ENCODE measurements around the gene PRPF38A.
A peak's percentile ranks its signal among the peaks of the same experiment; 100 is the strongest.

The PRPF38A gene

DNA sequence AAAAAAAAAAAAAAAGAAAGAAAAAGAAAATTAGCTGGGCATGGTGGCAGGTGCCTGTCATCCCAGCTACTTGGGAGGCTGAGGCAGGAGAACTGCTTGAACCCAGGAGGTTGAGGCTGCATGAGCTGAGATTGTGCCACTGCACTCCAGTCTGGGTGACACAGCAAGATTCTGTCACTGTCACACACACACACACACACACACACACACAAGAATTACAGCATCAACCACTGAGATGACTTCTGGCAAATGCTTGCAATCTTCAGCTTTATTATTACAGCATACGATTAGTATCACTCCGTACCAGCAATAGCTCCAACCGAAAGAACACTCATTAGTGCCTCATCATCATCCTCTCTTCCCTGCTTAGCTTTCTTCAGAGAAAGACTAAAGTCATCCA is 4.8 kb upstream of the PRPF38A start:
- DNase-seq (ENCODE audit: low read depth), result no peak

DNA sequence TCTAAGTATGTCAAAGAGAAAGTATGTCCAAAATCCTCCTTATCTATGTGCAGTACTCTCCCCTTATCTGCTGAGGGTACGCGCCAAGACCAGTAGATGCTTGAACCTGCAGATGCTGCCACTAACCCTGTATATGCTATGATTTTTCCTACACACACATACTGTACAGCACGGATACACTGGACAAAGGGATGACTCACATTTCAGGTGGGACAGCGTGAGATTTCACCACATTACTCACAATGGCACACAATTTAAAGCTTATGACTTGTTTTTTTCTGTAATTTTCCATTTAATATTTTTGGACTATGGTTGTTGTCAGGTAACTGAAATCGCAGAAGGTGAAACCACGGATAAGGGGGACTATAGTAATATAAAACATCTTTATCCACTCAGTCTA is 4.3 kb upstream of the PRPF38A start:
- no peak for DNase-seq (ENCODE audit: low read depth)

DNA sequence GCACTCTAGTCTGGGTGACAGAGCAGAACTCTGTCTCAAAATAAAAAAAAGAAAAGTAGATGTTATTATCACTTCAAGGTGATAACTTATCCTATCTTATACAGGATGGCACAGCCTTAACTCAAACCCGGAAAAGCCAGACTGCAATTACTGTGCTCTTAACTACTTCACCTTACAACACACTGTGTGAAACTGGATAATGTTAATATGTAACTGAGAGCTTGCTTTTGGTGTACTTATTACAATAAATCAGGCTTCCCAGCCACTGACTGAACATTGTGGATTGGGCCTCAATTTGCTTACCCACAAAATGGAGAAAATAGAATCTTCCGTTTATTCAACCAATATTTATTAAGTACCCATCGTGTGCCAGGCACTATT is 1.6 kb upstream of the PRPF38A start:
- DNase-seq (ENCODE audit: low read depth), result no peak

DNA sequence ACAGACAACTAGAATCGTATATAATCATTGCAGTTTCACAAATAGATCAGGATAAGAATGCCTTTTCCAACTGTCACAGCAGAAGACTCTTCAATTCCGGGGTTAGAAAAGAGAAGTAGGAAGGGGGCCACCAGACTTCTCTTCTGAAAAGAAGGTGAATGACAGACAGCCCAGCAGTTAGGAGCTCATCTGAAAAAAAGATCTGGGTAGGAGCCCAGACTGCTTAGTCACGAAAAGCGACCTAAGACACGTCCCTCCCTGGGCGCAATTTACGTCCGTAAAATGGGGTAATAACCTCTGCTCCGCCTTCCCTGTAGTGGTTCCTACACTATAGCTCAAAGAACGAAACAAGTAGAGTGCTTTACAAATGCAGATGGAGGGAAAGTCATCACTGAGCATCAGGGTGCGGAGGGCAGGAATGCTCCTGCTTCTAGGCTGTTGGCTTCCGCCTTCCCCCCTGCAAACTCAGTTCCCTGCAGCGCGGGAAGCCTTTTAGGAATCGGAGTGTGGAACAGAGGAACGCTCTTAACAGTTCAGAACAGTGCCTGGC is 761 bp upstream of the PRPF38A start:
- DNase-seq (ENCODE audit: low read depth), result peak; percentile 89

DNA sequence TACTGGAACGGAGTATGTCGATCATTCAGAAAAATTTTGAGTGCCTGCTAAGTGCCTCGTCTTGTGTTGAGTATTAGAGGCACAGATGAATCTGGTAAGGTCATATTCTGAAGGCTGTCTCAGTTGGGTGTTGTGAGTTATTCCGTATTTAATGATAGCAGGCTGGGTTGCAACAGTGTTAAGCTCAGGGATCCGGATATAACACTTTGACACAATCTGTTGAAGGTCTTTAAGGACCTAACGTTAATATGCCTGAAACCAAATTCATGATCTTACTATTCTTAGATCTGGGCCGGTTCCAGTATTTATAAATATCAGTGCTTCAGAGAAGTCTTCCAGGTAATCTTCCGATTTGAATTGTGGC is 555 bp downstream of the PRPF38A start:
- DNase-seq (ENCODE audit: low read depth), result no peak

DNA sequence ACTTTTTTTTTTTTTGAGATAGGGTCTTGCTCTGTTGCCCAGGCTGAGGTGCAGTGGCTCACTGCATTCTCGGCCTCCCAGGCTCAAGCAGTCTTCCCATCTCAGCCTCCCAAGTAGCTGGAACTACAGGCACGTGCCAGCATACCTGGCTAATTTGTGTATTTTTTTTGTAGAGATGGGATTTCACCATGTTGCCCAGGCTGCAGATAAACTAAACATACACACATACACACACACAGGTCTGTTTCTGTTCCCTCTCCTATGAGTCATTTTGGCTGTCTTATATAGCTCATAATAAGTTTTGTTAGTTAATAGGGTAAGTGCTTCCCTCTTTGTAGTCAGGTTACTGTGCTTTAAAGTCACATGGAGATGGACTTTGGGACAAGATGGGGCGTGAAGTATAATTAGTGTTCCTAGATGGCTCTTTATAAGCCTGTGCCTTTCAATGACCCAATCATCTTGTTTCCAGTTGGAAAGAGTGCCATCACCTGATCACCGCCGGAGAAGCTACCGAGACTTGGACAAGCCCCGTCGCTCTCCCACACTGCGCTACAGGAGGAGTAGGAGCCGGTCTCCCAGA is 9.1 kb downstream of the PRPF38A start:
- peak; percentile 30 for DNase-seq (ENCODE audit: low read depth)

DNA sequence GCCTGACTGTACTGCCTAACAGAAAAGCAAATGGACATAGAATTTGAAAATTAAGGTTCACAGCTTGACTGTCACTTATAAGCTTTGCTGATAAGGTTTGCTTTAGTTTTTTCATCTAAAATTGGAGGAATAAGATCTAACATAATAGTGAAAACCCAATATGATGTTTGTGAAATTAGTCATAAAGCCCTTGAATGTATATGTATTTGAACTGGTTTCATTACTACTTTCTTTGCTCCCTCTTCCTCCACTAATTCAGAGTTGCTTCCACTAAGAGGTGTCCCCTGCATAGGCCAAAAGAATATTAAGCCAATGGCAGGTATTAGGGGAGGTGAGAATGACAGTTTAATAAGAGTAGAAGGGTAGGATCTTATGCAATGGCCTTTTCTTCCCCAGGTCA is 10.5 kb downstream of the PRPF38A start:
- DNase-seq (ENCODE audit: low read depth), result no peak

DNA sequence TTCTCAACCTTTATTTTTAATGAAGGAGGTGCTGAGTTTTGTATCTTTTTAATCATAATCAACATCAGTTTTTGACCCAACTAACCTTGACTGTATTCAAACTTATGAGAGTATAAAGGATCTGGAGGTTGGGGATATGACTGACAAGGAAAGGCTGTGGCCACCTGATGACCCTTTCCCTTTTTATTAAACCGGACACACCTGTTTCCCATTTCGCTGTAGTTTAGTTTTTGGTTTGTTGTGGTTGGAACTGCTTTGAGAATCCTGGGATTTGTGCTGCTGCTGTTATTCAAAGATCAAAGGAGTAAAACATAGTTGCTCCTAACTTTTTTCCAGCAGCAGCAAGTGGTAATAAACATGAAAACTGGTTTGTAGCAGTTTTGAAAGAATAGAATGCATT is 12.4 kb downstream of the PRPF38A start:
- DNase-seq (ENCODE audit: low read depth), result no peak

DNA sequence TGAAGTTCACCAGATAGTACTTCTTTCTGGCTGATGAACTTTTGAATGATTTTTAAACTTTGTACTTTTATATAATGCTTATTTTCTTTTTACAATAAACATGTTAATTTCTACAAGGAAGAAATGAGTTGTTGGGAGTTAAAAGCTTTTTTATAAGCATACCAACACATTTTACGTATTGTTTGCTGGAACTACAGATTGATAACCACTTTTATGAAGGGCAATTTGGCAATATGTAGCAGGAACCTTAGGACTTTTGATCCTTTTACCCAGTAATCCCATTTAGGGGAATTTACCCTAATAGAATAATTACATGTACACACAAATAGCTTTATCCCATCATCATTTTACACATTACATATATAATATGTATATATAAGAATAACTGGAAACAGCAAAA is 16.3 kb downstream of the PRPF38A start:
- no peak for DNase-seq (ENCODE audit: low read depth)

DNA sequence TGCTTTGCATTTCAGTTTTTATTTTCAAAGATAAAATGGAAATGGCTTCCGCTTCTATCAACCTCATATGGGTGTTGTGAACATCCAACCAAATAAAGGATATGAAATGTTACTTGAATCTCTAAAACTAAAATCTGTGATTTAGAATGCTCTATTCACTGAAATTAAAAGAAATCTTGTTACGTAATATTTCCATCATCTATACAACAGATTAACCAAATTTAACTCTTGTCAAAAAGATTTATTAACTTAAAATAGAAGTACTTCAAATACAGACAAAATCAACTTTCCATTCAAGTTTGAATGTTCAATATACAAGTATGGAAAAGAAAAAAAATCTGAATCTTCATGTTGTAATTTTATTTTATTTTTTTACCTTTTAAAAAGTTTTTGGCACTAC is 18.7 kb downstream of the PRPF38A start:
- no peak for DNase-seq (ENCODE audit: low read depth)

DNA sequence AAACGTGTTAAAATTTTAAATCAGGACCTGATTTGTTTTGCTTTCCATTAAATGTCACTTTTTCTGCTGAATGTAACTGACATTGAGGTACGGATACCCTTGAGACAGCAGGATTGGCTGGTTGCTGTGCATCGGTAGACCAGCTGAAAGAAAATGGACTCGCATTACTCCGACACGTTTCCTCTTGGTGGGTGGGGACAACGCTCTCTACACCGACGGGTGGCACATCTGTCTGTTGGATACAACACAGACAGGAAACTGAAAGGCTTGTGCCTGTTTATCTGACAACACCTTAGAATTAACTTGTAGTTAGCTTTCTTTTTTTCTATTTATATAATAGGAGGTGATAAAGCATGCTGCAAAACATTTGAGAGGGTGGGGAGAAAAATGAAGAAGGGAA is 19.4 kb downstream of the PRPF38A start:
- no peak for DNase-seq (ENCODE audit: low read depth)

DNA sequence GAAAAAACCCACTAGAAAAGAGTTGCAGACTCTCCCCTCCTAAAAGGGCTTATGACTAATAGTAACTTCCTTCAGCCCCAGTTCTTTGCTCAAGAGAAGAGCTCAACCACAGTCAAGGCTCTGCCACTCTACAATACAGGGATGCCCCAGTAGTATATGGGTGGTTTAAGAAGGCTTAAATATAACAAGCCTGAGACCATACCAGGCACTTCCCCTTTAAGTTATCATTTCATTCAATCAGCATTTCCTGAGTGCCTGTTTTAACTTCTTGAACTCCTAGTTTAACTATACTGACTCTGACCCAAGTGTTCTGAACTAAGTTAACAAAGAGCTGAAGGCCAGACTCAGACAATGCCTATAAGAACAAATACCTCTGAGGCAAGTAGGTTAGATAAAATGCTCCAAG is 19.8 kb downstream of the PRPF38A start:
- peak; percentile 45 for DNase-seq (ENCODE audit: low read depth)

DNA sequence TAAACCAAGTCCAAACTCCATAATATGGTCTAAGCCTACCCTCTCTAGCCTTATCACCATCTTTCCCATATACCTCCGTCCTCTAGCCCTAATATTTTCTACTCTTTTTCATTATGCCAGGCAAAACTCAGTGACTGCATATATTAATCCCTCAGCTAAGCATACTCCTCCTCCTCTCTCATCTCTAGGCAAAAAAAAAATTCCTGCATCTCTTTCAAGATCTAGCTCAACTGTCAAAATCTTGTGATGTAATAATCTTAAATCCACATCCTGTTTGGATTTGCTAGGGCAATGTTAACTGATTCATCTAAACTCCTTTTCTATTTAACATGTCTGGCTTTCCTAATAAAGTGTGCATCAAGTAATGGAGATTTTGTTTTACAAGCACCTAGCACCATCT is 20.4 kb downstream of the PRPF38A start:
- peak; percentile 72 for DNase-seq (ENCODE audit: low read depth)

DNA sequence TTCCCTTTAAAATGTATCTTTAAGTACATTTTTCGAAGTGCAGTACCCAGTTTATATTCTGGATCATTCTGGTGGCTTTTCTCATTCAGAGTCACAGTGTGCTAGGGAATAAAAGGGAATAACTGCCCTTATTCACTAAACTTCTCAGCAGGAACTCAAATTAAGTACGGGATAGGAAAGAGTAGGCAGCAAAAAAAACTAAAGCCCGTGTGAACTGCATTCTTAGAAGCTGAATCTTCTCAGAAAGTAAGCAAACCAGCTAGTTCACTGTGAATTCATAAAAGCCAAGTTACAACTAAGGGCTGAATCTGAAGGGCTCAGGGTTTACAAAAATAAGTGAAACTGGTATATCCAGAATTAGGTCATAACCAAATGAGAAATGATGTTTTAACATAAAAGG is 22.0 kb downstream of the PRPF38A start:
- peak; percentile 75 for DNase-seq (ENCODE audit: low read depth)

DNA sequence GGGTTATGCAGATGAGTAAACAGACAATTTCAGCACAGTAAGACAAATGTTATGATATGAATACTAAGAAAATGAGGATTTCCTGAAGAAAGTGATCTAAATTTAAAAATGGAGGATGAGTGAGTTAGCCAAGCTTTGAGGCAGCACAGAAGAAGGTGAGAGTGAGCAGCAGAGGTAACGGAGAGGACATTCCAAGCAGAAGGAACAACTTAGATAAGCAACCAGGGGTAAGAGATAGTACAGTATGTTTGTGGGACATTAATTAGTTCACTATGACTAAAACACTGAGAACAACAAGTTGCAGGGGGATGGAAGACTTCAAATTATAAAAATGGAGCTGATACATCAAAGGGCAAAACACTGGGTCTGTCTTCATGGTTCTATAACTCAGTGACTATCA is 22.8 kb downstream of the PRPF38A start:
- DNase-seq (ENCODE audit: low read depth), result no peak

DNA sequence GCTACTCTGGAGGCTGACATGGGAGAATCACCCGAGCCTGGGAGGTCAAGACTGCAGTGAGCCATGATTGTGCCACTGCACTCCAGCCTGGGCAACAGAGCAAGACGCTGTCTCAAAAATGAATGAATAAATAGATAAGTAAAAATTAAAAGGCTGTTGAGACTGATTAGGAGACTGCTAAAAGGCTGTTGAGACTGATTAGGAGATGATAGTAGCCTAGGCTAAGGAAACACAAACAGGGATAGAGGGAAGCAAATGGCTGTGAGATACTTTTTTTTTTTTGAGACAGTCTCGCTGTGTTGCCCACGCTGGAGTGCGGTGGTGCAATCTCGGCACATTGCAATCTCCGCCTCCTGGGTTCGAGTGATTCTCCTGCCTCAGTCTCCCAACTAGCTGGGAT is 28.4 kb downstream of the PRPF38A start:
- DNase-seq (ENCODE audit: low read depth), result no peak

DNA sequence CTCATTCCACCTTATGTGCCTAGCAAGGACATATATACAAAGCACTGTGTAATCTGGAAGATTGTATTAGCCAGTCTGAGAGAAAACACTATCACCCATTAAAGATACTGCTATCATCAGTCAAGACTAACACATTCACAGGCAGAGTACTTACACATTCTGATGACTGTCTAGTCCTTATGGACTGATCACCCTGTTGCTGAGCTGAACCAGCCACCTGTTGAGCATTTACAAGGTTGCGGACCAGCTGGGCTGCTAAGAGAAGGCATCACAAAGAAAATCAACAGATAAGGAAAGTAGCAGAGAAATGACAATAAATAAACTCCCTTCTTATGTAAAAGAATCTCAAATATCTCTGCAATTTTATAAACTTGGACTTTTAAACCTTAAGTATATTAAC is 30.8 kb downstream of the PRPF38A start:
- DNase-seq (ENCODE audit: low read depth), result no peak

DNA sequence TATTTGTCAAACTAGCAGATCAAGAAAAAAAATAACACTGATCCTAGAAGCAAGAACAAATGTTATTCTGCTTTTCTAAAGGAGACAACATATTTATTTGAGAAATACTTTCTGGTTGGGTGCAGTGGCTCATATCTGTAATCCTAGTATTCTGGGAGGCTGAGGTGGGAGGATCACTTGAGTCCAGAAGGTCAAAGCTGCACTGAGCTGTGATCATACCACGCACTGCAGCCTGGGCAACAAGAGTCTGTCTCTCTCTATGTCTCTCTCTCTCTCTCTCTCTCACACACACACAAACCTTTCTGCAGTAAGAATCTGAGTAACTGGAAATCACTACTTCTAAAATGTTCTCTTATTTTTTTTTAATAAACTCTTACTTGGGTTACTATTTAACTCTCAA is 31.2 kb downstream of the PRPF38A start:
- no peak for DNase-seq (ENCODE audit: low read depth)

DNA sequence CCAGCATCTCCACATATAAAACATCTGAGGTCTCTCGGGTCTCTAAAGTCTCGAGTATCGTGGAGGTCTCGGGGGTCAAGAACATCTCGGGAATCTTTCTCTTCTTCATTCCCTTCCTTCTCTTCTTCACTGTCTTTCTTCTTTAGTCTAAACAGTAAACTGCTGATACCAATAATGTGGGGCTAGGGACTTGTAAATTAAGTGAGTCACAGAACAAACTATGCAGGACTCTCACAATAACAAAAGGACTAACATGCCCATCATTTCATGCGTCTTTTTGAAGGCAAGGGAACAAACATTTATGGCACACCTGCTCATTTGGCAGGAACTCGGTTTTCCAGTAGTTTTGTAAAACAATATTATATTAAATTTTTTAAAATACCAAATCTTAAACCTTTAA is 32.4 kb downstream of the PRPF38A start:
- no peak for DNase-seq (ENCODE audit: low read depth)

DNA sequence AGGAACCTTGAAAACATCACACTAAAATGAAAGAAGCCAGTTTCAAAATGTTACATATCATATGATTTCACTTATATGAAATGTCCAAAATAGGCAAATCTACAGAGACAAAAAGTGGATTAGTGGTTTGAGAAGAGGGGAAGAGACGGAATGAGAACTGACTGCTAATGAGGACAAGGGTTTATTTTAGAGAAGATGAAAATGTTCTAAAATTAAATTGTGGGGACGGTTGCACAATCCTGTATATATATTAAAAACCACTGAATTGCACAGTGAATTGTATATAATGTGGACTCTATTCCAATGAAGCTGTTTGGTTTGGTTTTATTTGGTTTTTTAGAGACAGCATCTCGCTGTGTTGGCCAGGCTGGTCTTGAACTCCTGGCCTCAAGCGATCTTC is 35.6 kb downstream of the PRPF38A start:
- DNase-seq (ENCODE audit: low read depth), result no peak

DNA sequence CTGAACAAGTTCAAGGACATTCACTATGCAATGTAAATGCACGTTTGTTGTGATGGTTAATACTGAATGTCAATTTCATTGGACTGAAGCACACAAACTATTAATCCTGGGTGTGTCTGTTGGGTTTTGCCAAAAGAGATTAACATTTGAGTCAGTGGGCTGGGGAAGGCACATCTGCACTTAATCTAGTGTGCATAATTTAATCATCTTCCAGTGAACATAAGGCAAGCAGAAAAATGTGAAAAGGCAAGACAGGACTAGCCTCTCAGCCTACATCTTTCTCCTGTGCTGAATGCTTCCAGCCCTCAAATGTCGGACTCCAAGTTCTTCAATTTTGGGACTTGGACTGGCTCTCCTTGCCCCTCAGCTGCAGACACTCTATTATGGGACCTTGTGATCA is 40.1 kb downstream of the PRPF38A start:
- no peak for DNase-seq (ENCODE audit: low read depth)

DNA sequence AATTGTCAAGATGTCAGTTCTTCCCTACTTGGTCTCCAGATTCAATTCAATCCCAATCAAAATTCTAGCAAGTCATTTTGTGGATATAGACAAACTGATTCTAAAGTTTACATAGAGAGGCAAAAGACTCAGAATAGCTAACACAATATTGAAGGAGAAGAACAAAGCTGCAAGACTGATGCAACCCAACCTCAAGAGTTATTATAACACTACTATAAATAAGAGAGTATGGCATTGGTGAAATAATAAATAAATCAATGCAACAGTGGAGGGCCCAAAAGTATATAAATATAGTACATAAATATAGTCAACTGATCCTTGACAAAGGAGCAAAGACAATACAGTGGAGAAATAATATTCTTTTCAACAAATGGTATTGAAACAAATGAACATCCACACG is 49.7 kb downstream of the PRPF38A start:
- DNase-seq (ENCODE audit: low read depth), result no peak

DNA sequence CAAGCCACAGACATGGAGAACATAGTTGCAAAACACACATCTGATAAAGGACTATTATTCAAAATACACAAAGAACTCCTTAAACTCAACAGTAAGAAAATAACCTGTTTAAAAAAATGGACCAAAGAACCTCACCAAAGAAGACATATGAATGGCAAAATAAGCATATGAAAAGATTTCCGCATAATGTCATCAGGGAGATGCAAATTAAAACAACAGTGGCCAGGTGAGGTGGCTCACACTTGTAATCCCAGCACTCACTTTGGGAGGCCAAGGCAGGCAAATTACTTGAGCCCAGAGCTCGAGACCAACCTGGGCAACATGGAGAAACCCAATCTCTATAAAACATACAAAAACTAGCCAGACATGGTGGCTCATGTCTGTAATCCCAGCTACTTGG is 50.4 kb downstream of the PRPF38A start:
- no peak for DNase-seq (ENCODE audit: low read depth)

DNA sequence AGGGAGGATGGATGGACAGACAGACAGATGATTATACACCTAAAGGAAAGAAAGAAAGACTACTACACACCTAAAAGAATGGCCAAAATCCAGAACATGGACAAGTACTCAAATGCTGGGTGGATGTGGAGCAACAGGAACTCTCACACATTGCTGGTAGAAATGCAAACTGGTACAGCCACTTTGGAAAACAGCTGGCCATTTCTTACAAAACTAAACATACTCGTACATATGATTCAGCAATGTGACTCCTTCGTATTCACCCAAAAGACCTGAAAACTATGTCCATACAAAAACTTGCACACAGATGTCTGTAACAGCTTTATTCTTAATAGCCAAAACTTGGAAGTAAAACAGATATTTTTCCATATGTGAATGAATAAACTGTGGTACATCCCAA is 51.3 kb downstream of the PRPF38A start:
- peak; percentile 1 for DNase-seq (ENCODE audit: low read depth)

DNA sequence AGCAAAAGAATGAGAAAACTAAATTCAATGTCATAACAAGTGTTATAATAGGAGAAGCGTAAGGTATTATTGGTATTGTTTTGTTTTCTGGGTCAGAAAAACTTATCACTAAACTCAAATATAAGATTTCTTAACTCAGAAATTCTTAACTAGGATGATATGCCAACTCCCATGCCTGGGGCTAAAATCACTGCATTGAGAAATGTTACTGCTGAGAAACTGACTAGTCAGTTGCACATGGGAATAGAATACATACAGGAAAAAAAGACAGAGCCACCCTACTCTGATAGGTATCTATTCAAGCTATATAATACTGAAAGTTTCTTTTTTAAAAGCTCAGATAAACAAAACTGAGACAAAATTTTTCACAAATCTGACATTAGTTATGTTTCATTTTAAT is 56.3 kb downstream of the PRPF38A start:
- DNase-seq (ENCODE audit: low read depth), result peak; percentile 42
